ENCODE measurements around the gene INTU.

Gene INTU

DNA sequence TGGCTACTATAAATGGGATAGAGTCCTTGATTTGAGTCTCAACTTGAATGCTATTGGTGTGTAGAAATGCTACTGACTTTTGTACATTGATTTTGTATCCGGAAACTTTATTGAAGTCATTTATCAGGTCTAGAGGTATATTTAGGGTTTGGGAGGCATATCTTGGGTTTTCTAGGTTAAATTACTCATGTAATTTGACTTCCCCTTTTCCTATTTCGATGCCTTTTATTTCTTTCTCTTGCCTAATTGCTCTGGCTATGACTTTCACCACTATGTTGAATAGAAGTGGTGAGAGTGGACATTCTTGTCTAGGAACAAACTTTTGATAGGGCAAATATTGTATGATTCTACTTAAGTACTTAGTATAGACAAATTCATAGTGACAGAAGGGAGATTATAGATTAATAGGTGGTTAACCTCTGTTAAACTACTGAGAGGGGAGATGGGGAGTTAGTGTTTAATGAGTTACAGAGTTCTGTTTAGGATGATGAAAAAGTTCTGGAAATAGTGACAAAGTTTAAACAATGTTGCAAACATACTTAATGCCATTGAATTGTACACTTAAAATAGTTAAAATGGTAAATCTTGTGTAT lies 126.6 kb downstream of the INTU start:
- DNase-seq, result no peak

DNA sequence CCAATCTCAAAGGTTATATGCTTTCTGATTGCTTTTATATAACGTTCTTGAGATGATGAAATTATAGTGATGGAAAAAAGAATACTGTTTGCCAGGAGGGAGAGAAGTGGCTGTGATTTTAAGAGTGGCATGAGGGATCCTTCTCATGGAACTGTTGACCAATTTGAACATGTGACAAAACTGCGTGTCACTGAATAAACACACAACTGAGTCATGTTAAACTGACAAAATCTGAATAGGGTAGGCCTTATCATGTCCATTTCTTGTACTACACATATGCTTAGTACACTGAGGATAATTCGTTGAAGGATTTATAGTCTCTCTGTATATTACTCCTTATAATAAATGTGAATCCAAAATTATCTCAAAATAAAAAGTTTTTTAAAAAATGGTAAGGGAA lies 127.1 kb downstream of the INTU start:
- DNase-seq, result no peak

DNA sequence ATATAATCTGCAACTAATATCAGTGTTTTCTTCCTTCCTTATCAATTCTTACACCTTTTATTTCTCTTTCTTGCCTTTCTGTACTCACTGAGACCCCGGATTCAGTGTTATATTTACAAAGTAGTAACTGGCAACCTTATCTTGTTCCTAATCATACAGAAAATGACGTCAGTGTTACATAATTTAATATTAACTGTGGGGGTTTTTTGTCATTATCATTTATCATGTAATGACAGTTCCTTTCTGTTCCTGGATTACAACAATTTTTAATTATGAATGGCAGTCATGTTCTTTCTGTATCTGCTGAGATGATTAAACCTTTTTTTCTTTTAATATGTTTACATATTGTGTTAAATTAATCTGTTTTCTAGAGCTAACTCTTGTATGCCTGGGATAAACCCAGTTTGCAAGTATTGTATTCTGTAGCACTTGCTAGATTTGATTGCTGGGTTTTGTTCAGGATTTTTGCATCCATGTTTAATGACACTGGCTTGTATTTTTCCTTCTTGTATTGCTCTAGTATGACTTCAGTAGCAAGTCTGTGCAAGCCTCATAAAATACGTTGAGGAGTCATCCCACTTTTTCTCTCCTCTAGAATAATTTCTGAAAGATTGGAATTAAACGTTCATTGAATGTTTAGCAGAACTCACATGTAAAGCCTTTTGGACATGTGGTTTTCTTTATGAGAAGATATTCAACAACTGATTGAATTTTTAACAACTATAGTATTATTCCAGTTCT lies 138.9 kb downstream of the INTU start:
- DNase-seq, result no peak

DNA sequence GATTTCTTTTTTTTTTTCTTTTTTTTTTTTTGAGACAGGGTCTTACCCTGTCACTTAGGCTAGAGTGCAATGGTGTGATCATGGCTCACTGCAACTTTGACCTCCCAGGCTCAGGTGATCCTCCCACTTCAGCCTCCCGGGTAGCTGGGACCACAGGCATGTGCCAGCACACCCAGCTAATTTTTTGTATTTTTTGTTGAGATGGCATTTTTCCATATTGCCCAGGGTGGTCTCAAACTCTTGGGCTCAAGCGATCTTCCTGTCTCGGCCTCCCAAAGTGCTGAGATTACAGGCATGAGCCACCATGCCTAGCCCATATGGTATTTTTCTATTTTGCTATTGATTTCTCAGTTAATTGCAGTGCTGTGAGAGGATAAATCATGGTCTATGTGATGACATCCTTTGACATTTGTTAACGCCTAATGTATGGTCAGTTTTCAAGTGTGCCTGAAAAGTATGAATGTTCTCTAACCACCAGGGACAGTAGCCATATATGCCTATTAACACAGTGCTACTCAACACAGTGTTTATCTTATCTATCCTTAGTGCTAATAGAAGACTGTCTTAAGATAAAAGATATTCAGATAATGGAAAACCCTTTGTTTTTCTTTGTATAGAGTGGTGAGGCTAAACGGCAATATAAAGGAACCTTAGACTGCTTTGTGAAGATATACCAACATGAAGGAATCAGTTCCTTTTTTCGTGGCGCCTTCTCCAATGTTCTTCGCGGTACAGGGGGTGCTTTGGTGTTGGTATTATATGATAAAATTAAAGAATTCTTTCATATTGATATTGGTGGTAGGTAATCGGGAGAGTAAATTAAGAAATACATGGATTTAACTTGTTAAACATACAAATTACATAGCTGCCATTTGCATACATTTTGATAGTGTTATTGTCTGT lies 140.3 kb downstream of the INTU start:
- no peak for DNase-seq

DNA sequence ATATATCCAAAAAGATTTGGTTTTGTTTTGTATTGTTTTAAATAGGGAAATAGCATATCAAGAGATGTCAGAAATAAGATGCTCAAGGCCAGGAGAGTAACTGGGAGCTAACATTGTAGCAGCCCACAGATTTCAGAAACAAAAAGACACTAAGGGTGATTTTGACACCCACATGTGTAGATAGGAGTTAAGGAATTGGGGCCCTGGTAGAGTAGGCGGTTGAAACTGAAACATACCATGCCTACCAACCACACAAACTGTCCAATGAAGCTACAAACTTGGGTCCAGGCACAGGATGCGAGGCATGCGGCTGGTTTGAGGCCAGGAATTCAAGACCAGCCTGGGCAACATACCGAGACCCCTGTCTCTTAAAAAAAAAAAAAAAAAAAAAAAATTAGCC lies 143.1 kb downstream of the INTU start:
- DNase-seq, result no peak

Data from activated naive CD4-positive, alpha-beta T cell treated with anti-CD3 and anti-CD28 coated beads, Interleukin-2, amount 50 U/mL, for 16 hours (primary cell).